ENCODE data around the gene ATE1. TPM values are rescaled to one million over a fixed set of nuclear protein-coding genes. Genes with fewer than 3 reads are reported as not detected.
"Not testable (repeated sequence)": the region's sequence is repeated elsewhere in the genome, so short reads cannot be mapped to it uniquely, and the experiment has no call there.

Gene ATE1
- total and polyA plus RNA-seq, 2 donors (not counting 1 experiment from before 2014, with no cell fraction given): 19.3 to 28.1 TPM

DNA sequence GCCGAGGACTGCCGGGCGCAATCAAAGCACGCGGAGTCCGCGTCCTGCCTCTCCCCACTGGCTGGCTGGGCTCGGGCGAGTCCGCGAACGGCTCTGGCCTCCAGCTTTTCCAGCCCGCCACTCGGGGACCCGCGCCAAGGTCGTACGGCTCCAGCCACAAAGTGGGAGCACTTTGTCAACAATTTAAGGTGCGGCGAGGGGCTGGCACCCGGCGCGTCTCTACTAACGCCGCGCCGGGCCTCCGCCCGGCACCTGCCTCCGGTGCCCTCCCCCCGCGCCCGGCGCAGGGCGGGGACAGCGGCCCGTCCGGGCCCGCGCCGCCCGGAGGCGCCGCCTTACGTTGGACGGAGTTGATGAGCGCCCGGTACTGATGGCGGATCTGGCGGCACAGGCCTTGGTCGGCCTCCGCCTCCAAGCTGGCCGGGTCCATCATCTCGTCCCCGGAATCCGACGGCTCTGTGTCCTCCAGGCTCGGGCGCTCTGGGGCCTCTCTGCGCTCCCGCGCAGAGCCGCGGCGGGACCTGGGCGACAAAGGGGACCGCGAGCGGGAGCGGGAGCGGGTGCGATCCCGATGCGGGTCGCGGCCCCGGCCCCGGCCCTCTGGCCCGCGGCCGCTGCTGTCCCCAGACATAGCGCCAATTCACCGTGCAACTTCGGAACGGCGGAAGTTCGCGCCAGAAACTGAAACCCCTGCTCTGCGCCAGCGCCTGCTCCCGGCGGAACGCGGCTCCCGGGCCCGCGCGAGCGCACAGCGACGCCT, 46.9 kb upstream of the ATE1 start, which contains the start of gene NSMCE4A:
Gene NSMCE4A, minus strand, starts transcription at position 683 of the 760 bp plus-strand sequence. Its CDS starts 52 bp downstream, at position 631.
- peak; percentile 76 to 77 for DNase-seq (ENCODE audit: low read depth in 2 of 2)
- H3K4me3 ChIP-seq (replicated peaks in 1 of 4; ENCODE audit: control extremely low read depth in 1 of 4, insufficient read depth in 1 of 4, low read depth in 3 of 4, low read length in 4 of 4): peak within 1 kb of the TSS; percentile 80 to 89 (median 84)
- H3K9me3 ChIP-seq (ENCODE audit: control insufficient read depth, insufficient read depth, low read depth, low read length): no peaks in the 10 kb centered on the region
- peak within 1 kb of the TSS; percentile 79 for H3K27ac ChIP-seq (ENCODE audit: insufficient read depth, low read length)
- H3K36me3 ChIP-seq (ENCODE audit: control insufficient read depth, insufficient read depth, low read length): peaks cover 2% of the 10 kb centered on the region
- no peaks in the 10 kb centered on the region for H3K4me1 ChIP-seq (ENCODE audit: control insufficient read depth, extremely low read depth, insufficient read depth, low read length)
- H3K27me3 ChIP-seq (ENCODE audit: control insufficient read depth, insufficient read depth, low read length): no peaks in the 10 kb centered on the region
- peak within 1 kb of the TSS; percentile 89 for H3K9ac ChIP-seq (ENCODE audit: insufficient read depth, low read length)
- H3K4me2 ChIP-seq (ENCODE audit: extremely low read depth, insufficient read depth, low read length): peak within 1 kb of the TSS; percentile 83
- peak within 1 kb of the TSS; percentile 94 for H2AFZ ChIP-seq (ENCODE audit: low read length)
- no peaks in the 10 kb centered on the region for H4K20me1 ChIP-seq (ENCODE audit: control insufficient read depth, extremely low read depth, insufficient read depth, low read length)
- H3K79me2 ChIP-seq (ENCODE audit: control insufficient read depth, insufficient read depth, low read length): peaks cover 14% of the 10 kb centered on the region
- TF ChIP-seq, protein P1, sequence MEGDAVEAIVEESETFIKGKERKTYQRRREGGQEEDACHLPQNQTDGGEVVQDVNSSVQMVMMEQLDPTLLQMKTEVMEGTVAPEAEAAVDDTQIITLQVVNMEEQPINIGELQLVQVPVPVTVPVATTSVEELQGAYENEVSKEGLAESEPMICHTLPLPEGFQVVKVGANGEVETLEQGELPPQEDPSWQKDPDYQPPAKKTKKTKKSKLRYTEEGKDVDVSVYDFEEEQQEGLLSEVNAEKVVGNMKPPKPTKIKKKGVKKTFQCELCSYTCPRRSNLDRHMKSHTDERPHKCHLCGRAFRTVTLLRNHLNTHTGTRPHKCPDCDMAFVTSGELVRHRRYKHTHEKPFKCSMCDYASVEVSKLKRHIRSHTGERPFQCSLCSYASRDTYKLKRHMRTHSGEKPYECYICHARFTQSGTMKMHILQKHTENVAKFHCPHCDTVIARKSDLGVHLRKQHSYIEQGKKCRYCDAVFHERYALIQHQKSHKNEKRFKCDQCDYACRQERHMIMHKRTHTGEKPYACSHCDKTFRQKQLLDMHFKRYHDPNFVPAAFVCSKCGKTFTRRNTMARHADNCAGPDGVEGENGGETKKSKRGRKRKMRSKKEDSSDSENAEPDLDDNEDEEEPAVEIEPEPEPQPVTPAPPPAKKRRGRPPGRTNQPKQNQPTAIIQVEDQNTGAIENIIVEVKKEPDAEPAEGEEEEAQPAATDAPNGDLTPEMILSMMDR (conservative IDR thresholded peaks at IDR 0.05 in 1 of 2, IDR thresholded peaks at IDR 0.05 in 1 of 2; ENCODE audit: low read depth in 1 of 2, low read length in 2 of 2): peak; percentile 34 to 63
- no peak for TF ChIP-seq EZH2 (IDR thresholded peaks at IDR 0.05; ENCODE audit: low read length, missing control alignments)

DNA sequence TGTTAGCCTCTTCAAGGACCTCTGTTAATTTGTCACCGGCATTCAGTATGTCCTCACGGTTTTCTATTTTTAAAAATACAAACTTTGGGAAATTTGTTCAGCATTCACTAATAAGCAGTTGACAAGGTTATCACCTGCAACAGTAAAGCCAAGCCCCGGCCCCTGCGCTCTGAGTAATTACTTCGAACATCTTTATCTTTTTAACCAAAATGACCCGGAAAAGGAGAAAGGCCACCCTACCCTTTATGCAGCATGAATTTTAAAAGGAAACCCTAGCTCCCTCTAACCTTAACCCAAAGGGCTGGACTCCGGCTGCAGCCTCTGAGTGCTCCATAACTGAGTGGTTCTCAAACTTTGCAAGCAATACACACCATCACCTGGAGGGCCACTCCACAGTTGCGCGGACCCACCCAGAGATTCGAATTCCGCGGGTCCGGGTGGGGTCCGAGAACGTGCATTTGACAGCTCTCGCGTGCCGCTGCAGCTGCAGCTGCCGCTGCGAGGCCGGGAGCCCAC, 46.2 kb upstream of the ATE1 start:
- Histone ChIP-seq H3K27ac (ENCODE audit: insufficient read depth, low read length) (peak overlapping the region; percentile 36), H3K4me3 (replicated peaks in 1 of 4; ENCODE audit: control extremely low read depth in 1 of 4, insufficient read depth in 1 of 4, low read depth in 3 of 4, low read length in 4 of 4) (peak overlapping the region; percentile 80 to 89 (median 84)), H3K9ac (ENCODE audit: insufficient read depth, low read length) (peak overlapping the region; percentile 89), H3K4me2 (ENCODE audit: extremely low read depth, insufficient read depth, low read length) (peak overlapping the region; percentile 70), H4K20me1 (ENCODE audit: control insufficient read depth, extremely low read depth, insufficient read depth, low read length) (no peaks in the 10 kb centered on the region), H3K4me1 (ENCODE audit: control insufficient read depth, extremely low read depth, insufficient read depth, low read length) (no peaks in the 10 kb centered on the region), H3K9me3 (ENCODE audit: control insufficient read depth, insufficient read depth, low read depth, low read length) (no peaks in the 10 kb centered on the region), H3K79me2 (ENCODE audit: control insufficient read depth, insufficient read depth, low read length) (peaks cover 14% of the 10 kb centered on the region), H2AFZ (ENCODE audit: low read length) (peak overlapping the region; percentile 84), H3K27me3 (ENCODE audit: control insufficient read depth, insufficient read depth, low read length) (no peaks in the 10 kb centered on the region), H3K36me3 (ENCODE audit: control insufficient read depth, insufficient read depth, low read length) (peaks cover 2% of the 10 kb centered on the region)
- no peak for DNase-seq (ENCODE audit: low read depth in 2 of 2)
- TF ChIP-seq, protein P1 (conservative IDR thresholded peaks at IDR 0.05 in 1 of 2, IDR thresholded peaks at IDR 0.05 in 1 of 2; ENCODE audit: low read depth in 1 of 2, low read length in 2 of 2): no peak
- TF ChIP-seq EZH2 (IDR thresholded peaks at IDR 0.05; ENCODE audit: low read length, missing control alignments): no peak

DNA sequence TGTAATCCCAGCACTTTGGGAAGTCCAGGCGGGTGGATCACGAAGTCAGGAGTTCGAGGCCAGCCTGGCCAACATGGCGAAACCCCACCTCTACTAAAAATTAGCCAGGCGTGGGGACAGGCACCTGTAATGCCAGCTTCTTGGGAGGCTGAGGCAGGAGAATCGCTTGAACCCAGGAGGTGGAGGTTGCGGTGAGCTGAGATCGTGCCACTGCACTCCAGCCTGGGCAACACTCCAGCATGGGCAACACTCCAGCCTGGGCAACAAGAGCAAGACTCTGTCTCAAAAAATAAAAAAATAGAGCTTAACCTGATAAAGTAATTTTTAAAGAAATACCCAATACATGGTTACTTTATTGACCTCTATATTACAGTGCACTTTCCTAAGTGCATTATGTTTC, 41.3 kb upstream of the ATE1 start:
- H3K79me2 ChIP-seq (ENCODE audit: control insufficient read depth, insufficient read depth, low read length): peaks cover 11% of the 10 kb centered on the region
- not testable (repeated sequence) for H3K27ac ChIP-seq (ENCODE audit: insufficient read depth, low read length); H3K4me3 ChIP-seq (replicated peaks in 1 of 4; ENCODE audit: control extremely low read depth in 1 of 4, insufficient read depth in 1 of 4, low read depth in 3 of 4, low read length in 4 of 4); H3K27me3 ChIP-seq (ENCODE audit: control insufficient read depth, insufficient read depth, low read length); H3K4me2 ChIP-seq (ENCODE audit: extremely low read depth, insufficient read depth, low read length); H2AFZ ChIP-seq (ENCODE audit: low read length); H4K20me1 ChIP-seq (ENCODE audit: control insufficient read depth, extremely low read depth, insufficient read depth, low read length); DNase-seq (ENCODE audit: low read depth in 2 of 2); H3K9me3 ChIP-seq (ENCODE audit: control insufficient read depth, insufficient read depth, low read depth, low read length); H3K4me1 ChIP-seq (ENCODE audit: control insufficient read depth, extremely low read depth, insufficient read depth, low read length); H3K36me3 ChIP-seq (ENCODE audit: control insufficient read depth, insufficient read depth, low read length); H3K9ac ChIP-seq (ENCODE audit: insufficient read depth, low read length)

Data from fibroblast of lung (primary cell).